ENCODE measurements around the gene CFAP58.

CFAP58 gene

GRCh38 chr10:104321226-104321625, 32.4 kb upstream of the CFAP58 start:
- TF ChIP-seq TAF1 (IDR thresholded peaks at IDR 0.05; ENCODE audit: low read depth): no peak
- no peak for TF ChIP-seq CREB1 (IDR thresholded peaks at IDR 0.05; ENCODE audit: low read depth)
- no peak for TF ChIP-seq FOXM1 (IDR thresholded peaks at IDR 0.05; ENCODE audit: borderline replicate concordance, low read depth)
- no peak for TF ChIP-seq MAX (IDR thresholded peaks at IDR 0.05)
- no peak for TF ChIP-seq REST (IDR thresholded peaks at IDR 0.05; ENCODE audit: low read depth)
- no peak for TF ChIP-seq EGR1 (IDR thresholded peaks at IDR 0.05)
- no peak for TF ChIP-seq YY1 (IDR thresholded peaks at IDR 0.05; ENCODE audit: low read depth)
- no peak for TF ChIP-seq RAD21 (IDR thresholded peaks at IDR 0.05; ENCODE audit: low read depth)
- no peak for TF ChIP-seq TCF12 (IDR thresholded peaks at IDR 0.05; ENCODE audit: low read depth)
- TF ChIP-seq TEAD4 (IDR thresholded peaks at IDR 0.05): no peak
- no peak for TF ChIP-seq ZBTB7A (IDR thresholded peaks at IDR 0.05; ENCODE audit: low read depth)

- TF ChIP-seq NFIC (IDR thresholded peaks at IDR 0.05) (no peak), TCF12 (IDR thresholded peaks at IDR 0.05; ENCODE audit: low read depth) (no peak), EP300 (IDR thresholded peaks at IDR 0.05; ENCODE audit: borderline replicate concordance) (no peak), YY1 (IDR thresholded peaks at IDR 0.05; ENCODE audit: low read depth) (no peak), REST (IDR thresholded peaks at IDR 0.05; ENCODE audit: low read depth) (no peak), CEBPB (IDR thresholded peaks at IDR 0.05) (no peak), ZBTB7A (IDR thresholded peaks at IDR 0.05; ENCODE audit: low read depth) (no peak), TAF1 (IDR thresholded peaks at IDR 0.05; ENCODE audit: low read depth) (no peak), CREB1 (IDR thresholded peaks at IDR 0.05; ENCODE audit: low read depth) (no peak)
Observed at GRCh38 chr10:104321725-104322415, 31.8 kb upstream of the CFAP58 start.

GRCh38 chr10:104322416-104322782, 31.2 kb upstream of the CFAP58 start:
- TF ChIP-seq ZBTB7A (IDR thresholded peaks at IDR 0.05; ENCODE audit: low read depth): no peak
- no peak for TF ChIP-seq USF1 (IDR thresholded peaks at IDR 0.05)
- no peak for TF ChIP-seq EGR1 (IDR thresholded peaks at IDR 0.05)
- no peak for TF ChIP-seq RAD21 (IDR thresholded peaks at IDR 0.05; ENCODE audit: low read depth)
- TF ChIP-seq EP300 (IDR thresholded peaks at IDR 0.05; ENCODE audit: borderline replicate concordance): no peak
- no peak for TF ChIP-seq TCF12 (IDR thresholded peaks at IDR 0.05; ENCODE audit: low read depth)
- no peak for TF ChIP-seq NFIC (IDR thresholded peaks at IDR 0.05)
- no peak for TF ChIP-seq CEBPB (IDR thresholded peaks at IDR 0.05)
- no peak for TF ChIP-seq TAF1 (IDR thresholded peaks at IDR 0.05; ENCODE audit: low read depth)
- no peak for TF ChIP-seq CREB1 (IDR thresholded peaks at IDR 0.05; ENCODE audit: low read depth)
- no peak for TF ChIP-seq TEAD4 (IDR thresholded peaks at IDR 0.05)
- no peak for TF ChIP-seq YY1 (IDR thresholded peaks at IDR 0.05; ENCODE audit: low read depth)
- no peak for TF ChIP-seq FOXM1 (IDR thresholded peaks at IDR 0.05; ENCODE audit: borderline replicate concordance, low read depth)
- no peak for TF ChIP-seq REST (IDR thresholded peaks at IDR 0.05; ENCODE audit: low read depth)
- TF ChIP-seq MAX (IDR thresholded peaks at IDR 0.05): no peak

- TF ChIP-seq EGR1 (IDR thresholded peaks at IDR 0.05) (no peak), TCF12 (IDR thresholded peaks at IDR 0.05; ENCODE audit: low read depth) (no peak), CREB1 (IDR thresholded peaks at IDR 0.05; ENCODE audit: low read depth) (no peak)
Observed at GRCh38 chr10:104323085-104323484, 30.5 kb upstream of the CFAP58 start.

- no peak for TF ChIP-seq MAX (IDR thresholded peaks at IDR 0.05)
- no peak for TF ChIP-seq FOXM1 (IDR thresholded peaks at IDR 0.05; ENCODE audit: borderline replicate concordance, low read depth)
- no peak for TF ChIP-seq CREB1 (IDR thresholded peaks at IDR 0.05; ENCODE audit: low read depth)
- no peak for TF ChIP-seq NFIC (IDR thresholded peaks at IDR 0.05)
- TF ChIP-seq EP300 (IDR thresholded peaks at IDR 0.05; ENCODE audit: borderline replicate concordance): no peak
- TF ChIP-seq REST (IDR thresholded peaks at IDR 0.05; ENCODE audit: low read depth): no peak
- TF ChIP-seq TEAD4 (IDR thresholded peaks at IDR 0.05): no peak
- TF ChIP-seq TCF12 (IDR thresholded peaks at IDR 0.05; ENCODE audit: low read depth): no peak
- TF ChIP-seq EGR1 (IDR thresholded peaks at IDR 0.05): no peak
- TF ChIP-seq USF1 (IDR thresholded peaks at IDR 0.05): no peak
Observed at GRCh38 chr10:104323760-104324201, 29.9 kb upstream of the CFAP58 start.
